Glutamatergic neuron (in vitro differentiated cells): ENCODE measurements around the gene DEPDC1. TPM values are rescaled to one million over a fixed set of nuclear protein-coding genes. Genes with fewer than 3 reads are reported as not detected.

Experiments used
- DNase-seq: peaks from one replicate; pipeline ENCODE4 v3.0.0; 2022
- H3K27ac Mint-ChIP-seq: one replicate; pipeline ENCODE4 v1.8.0; 2020; ENCODE audit warnings: mild to moderate bottlenecking, mixed read lengths, inconsistent platforms; ENCODE audit not compliant: unreplicated experiment
- H3K27me3 Mint-ChIP-seq: one replicate; pipeline ENCODE4 v1.8.0; 2020; ENCODE audit warnings: mild to moderate bottlenecking, moderate library complexity, mixed read lengths, inconsistent platforms; ENCODE audit not compliant: unreplicated experiment
- H3K36me3 Mint-ChIP-seq: one replicate; pipeline ENCODE4 v1.8.0; 2020; ENCODE audit warnings: mild to moderate bottlenecking, mixed read lengths, inconsistent platforms; ENCODE audit not compliant: unreplicated experiment
- H3K4me1 Mint-ChIP-seq: one replicate; pipeline ENCODE4 v1.8.0; 2020; ENCODE audit warnings: mild to moderate bottlenecking, low read depth, mixed read lengths, inconsistent platforms; ENCODE audit not compliant: unreplicated experiment
- H3K4me3 Mint-ChIP-seq: one replicate; pipeline ENCODE4 v1.8.0; 2020; ENCODE audit warnings: mild to moderate bottlenecking, mixed read lengths, inconsistent platforms; ENCODE audit not compliant: unreplicated experiment
- H3K9me3 Mint-ChIP-seq: one replicate; pipeline ENCODE4 v1.8.0; 2020; ENCODE audit warnings: mild to moderate bottlenecking, moderate library complexity, mixed read lengths, inconsistent platforms; ENCODE audit not compliant: unreplicated experiment
- CTCF ChIP-seq: fragments of 200-600 bp; sonication (generic); IDR thresholded peaks from one replicate; pipeline ENCODE4 v1.5.0; 2021; ENCODE audit not compliant: partially characterized antibody, unreplicated experiment
- total RNA-seq: library from RNA; stranded (reverse); fragmentation: NEBNext Ultra II Directional; extraction: Animal tissue kit (Norgen Biotek cat#: 25700); gene quantifications from one replicate; pipeline ENCODE4 v1.2.1, GENCODE V29; 2021; ENCODE audit not compliant: unreplicated experiment

Gene DEPDC1
- total RNA-seq, 1 donor from 2014 or later = 2.5 TPM

- H3K4me1 Mint-ChIP-seq = no peaks in the 10 kb centered on the region
- H3K4me3 Mint-ChIP-seq = no peak overlapping the region
- H3K9me3 Mint-ChIP-seq = peaks cover 3% of the 10 kb centered on the region
- H3K36me3 Mint-ChIP-seq = no peaks in the 10 kb centered on the region
- TF ChIP-seq CTCF = no peak
- DNase-seq = no peak
- no peak overlapping the region for H3K27ac Mint-ChIP-seq
- no peaks in the 10 kb centered on the region for H3K27me3 Mint-ChIP-seq
Measured at GRCh38 chr1:68506386-68506785, 9.5 kb upstream of the DEPDC1 start.

- Mint-ChIP-seq H3K36me3 (no peaks in the 10 kb centered on the region), H3K27ac (no peak overlapping the region), H3K9me3 (peaks cover 3% of the 10 kb centered on the region), H3K4me1 (no peaks in the 10 kb centered on the region), H3K4me3 (no peak overlapping the region), H3K27me3 (peaks cover 2% of the 10 kb centered on the region)
- TF ChIP-seq CTCF = no peak
- no peak for DNase-seq
Measured at GRCh38 chr1:68503085-68503484, 6.2 kb upstream of the DEPDC1 start.

- H3K4me1 Mint-ChIP-seq = peaks cover 5% of the 10 kb centered on the region
- peaks cover 2% of the 10 kb centered on the region for H3K27me3 Mint-ChIP-seq
- TF ChIP-seq CTCF = no peak
- no peaks in the 10 kb centered on the region for H3K9me3 Mint-ChIP-seq
- H3K4me3 Mint-ChIP-seq = peak overlapping the region; percentile 93
- DNase-seq = no peak
- H3K27ac Mint-ChIP-seq = no peak overlapping the region
- no peaks in the 10 kb centered on the region for H3K36me3 Mint-ChIP-seq
Measured at GRCh38 chr1:68497358-68497698, 446 bp upstream of the DEPDC1 start.

- peaks cover 5% of the 10 kb centered on the region for H3K4me1 Mint-ChIP-seq
- no peak for TF ChIP-seq CTCF
- peaks cover 2% of the 10 kb centered on the region for H3K27me3 Mint-ChIP-seq
- no peaks in the 10 kb centered on the region for H3K9me3 Mint-ChIP-seq
- H3K36me3 Mint-ChIP-seq = no peaks in the 10 kb centered on the region
- peak overlapping the region; percentile 93 for H3K4me3 Mint-ChIP-seq
- no peak overlapping the region for H3K27ac Mint-ChIP-seq
- DNase-seq = peak; percentile 49
Measured at GRCh38 chr1:68495968-68496679, 758 bp downstream of the DEPDC1 start.

- Mint-ChIP-seq H3K4me3 (peak overlapping the region; percentile 93), H3K36me3 (no peaks in the 10 kb centered on the region), H3K9me3 (no peaks in the 10 kb centered on the region), H3K4me1 (peaks cover 5% of the 10 kb centered on the region), H3K27ac (no peak overlapping the region), H3K27me3 (peaks cover 2% of the 10 kb centered on the region)
- no peak for TF ChIP-seq CTCF
- no peak for DNase-seq
Measured at GRCh38 chr1:68495532-68495931, 1.4 kb downstream of the DEPDC1 start.
